ENCODE results near the gene SIRT3.
"Not testable (repeated sequence)": the region's sequence is repeated elsewhere in the genome, so short reads cannot be mapped to it uniquely, and the experiment has no call there.

Gene SIRT3

GRCh38 chr11:240315-240714, 4.2 kb upstream of the SIRT3 start:
- TF ChIP-seq CTCF (IDR thresholded peaks at IDR 0.05; ENCODE audit: insufficient read depth, low read length) (no peak), REST (IDR thresholded peaks at IDR 0.05; ENCODE audit: insufficient replicate concordance, low read depth) (no peak), GABPA (IDR thresholded peaks at IDR 0.05; ENCODE audit: low read depth) (no peak), SPI1 (IDR thresholded peaks at IDR 0.05; ENCODE audit: borderline replicate concordance, low read depth) (no peak), POLR2AphosphoS5 (IDR thresholded peaks at IDR 0.05; ENCODE audit: low read depth) (no peak)
- Histone ChIP-seq H3K27ac (replicated peaks) (no peak overlapping the region), H3K4me3 (replicated peaks; ENCODE audit: insufficient read depth, low read length) (no peak overlapping the region), H3K27me3 (ENCODE audit: insufficient read depth, poor library complexity, severe bottlenecking) (no peaks in the 10 kb centered on the region)
- no peak for DNase-seq (ENCODE audit: low read depth in 1 of 2, low spot score in 1 of 2)

GRCh38 chr11:238346-238745, 2.2 kb upstream of the SIRT3 start:
- H3K27me3 ChIP-seq (ENCODE audit: insufficient read depth, poor library complexity, severe bottlenecking); H3K27ac ChIP-seq (replicated peaks); DNase-seq (ENCODE audit: low read depth in 1 of 2, low spot score in 1 of 2); H3K4me3 ChIP-seq (replicated peaks; ENCODE audit: insufficient read depth, low read length): not testable (repeated sequence)

- peak; percentile 67 to 80 for DNase-seq (ENCODE audit: low read depth in 1 of 2, low spot score in 1 of 2)
- Histone ChIP-seq H3K27ac (replicated peaks) (peak within 1 kb of the TSS; percentile 96), H3K4me3 (replicated peaks; ENCODE audit: insufficient read depth, low read length) (peak within 1 kb of the TSS; percentile 99), H3K27me3 (ENCODE audit: insufficient read depth, poor library complexity, severe bottlenecking) (no peaks in the 10 kb centered on the region)
- TF ChIP-seq CTCF (IDR thresholded peaks at IDR 0.05; ENCODE audit: insufficient read depth, low read length) (no peak), SPI1 (IDR thresholded peaks at IDR 0.05; ENCODE audit: borderline replicate concordance, low read depth) (peak; percentile 31; the same call in 1 of the 2 replicates), POLR2AphosphoS5 (IDR thresholded peaks at IDR 0.05; ENCODE audit: low read depth) (peak; percentile 42; the same call in 1 of the 2 replicates), GABPA (IDR thresholded peaks at IDR 0.05; ENCODE audit: low read depth) (peak; percentile 81)
Observed at GRCh38 chr11:236774-237767, 929 bp upstream of the SIRT3 start, which contains the start of gene PSMD13. Gene PSMD13, plus strand, starts transcription at chr11:236976. Its CDS starts 74 bp downstream, at chr11:237050.

- TF ChIP-seq GABPA (IDR thresholded peaks at IDR 0.05; ENCODE audit: low read depth): no peak
- TF ChIP-seq REST (IDR thresholded peaks at IDR 0.05; ENCODE audit: insufficient replicate concordance, low read depth): no peak
- no peak for TF ChIP-seq POLR2AphosphoS5 (IDR thresholded peaks at IDR 0.05; ENCODE audit: low read depth)
- no peak for TF ChIP-seq SPI1 (IDR thresholded peaks at IDR 0.05; ENCODE audit: borderline replicate concordance, low read depth)
- H3K4me3 ChIP-seq (replicated peaks; ENCODE audit: insufficient read depth, low read length): peak overlapping the region; percentile 48
- H3K27me3 ChIP-seq (ENCODE audit: insufficient read depth, poor library complexity, severe bottlenecking): no peaks in the 10 kb centered on the region
- no peak for DNase-seq (ENCODE audit: low read depth in 1 of 2, low spot score in 1 of 2)
- H3K27ac ChIP-seq (replicated peaks): peak overlapping the region; percentile 96
Observed at GRCh38 chr11:235609-235996, 539 bp downstream of the SIRT3 start.

Measured in HL-60 (cell line).